GM18873 (cell line): ENCODE results near the gene NYAP1.
"Not testable (repeated sequence)": the region's sequence is repeated elsewhere in the genome, so short reads cannot be mapped to it uniquely, and the experiment has no call there.

Experiments
- ATAC-seq: cut with Tn5 transposase; IDR thresholded peaks from one replicate; pipeline ENCODE4 v1.9.1; 2021; ENCODE audit warnings: mild to moderate bottlenecking, moderate library complexity, moderate number of reproducible peaks; ENCODE audit not compliant: unreplicated experiment, low FRiP score

NYAP1 gene

GRCh38 chr7:100481466-100481865 lies 2.3 kb upstream of the NYAP1 start:
- ATAC-seq, result no peak

GRCh38 chr7:100482728-100483089 lies 1.0 kb upstream of the NYAP1 start:
- no peak for ATAC-seq

GRCh38 chr7:100483090-100483721 lies 521 bp upstream of the NYAP1 start:
- no peak for ATAC-seq

- no peak for ATAC-seq
These were observed 932 bp downstream of the NYAP1 start for GRCh38 chr7:100484673-100485045.

GRCh38 chr7:100485471-100485876 lies 1.7 kb downstream of the NYAP1 start:
- ATAC-seq, result no peak

- no peak for ATAC-seq
These were observed 2.4 kb downstream of the NYAP1 start for GRCh38 chr7:100486111-100486636.

- ATAC-seq, result no peak
These were observed 3.2 kb downstream of the NYAP1 start for GRCh38 chr7:100486753-100487446.

- ATAC-seq, result no peak
These were observed 4.8 kb downstream of the NYAP1 start for GRCh38 chr7:100488333-100489095.

GRCh38 chr7:100489121-100489520 lies 5.4 kb downstream of the NYAP1 start:
- ATAC-seq, result no peak

GRCh38 chr7:100489824-100490223 lies 6.1 kb downstream of the NYAP1 start:
- no peak for ATAC-seq

- ATAC-seq, result no peak
These were observed 6.9 kb downstream of the NYAP1 start for GRCh38 chr7:100490483-100491191.

- no peak for ATAC-seq
These were observed 7.5 kb downstream of the NYAP1 start for GRCh38 chr7:100491192-100491578.

- no peak for ATAC-seq
These were observed 9.2 kb downstream of the NYAP1 start for GRCh38 chr7:100492738-100493475.

- no peak for ATAC-seq
These were observed 9.9 kb downstream of the NYAP1 start for GRCh38 chr7:100493476-100494264.

- ATAC-seq, result no peak
These were observed 12.8 kb downstream of the NYAP1 start for GRCh38 chr7:100496509-100496908.

GRCh38 chr7:100500743-100501142 lies 17.0 kb downstream of the NYAP1 start:
- ATAC-seq, result not testable (repeated sequence)

GRCh38 chr7:100504031-100504430 lies 20.3 kb downstream of the NYAP1 start:
- ATAC-seq, result not testable (repeated sequence)

- ATAC-seq, result no peak
These were observed 21.3 kb downstream of the NYAP1 start for GRCh38 chr7:100504887-100505611.
